ENCODE results near the gene LRRN3.

Gene LRRN3

GRCh38 chr7:111103678-111104274, 12.8 kb downstream of the LRRN3 start:
- H3K4me3 ChIP-seq (ENCODE audit: low read depth, low read length), result no peak overlapping the region
- TF ChIP-seq CTCF (IDR thresholded peaks at IDR 0.05; ENCODE audit: low read depth, low read length), result no peak

GRCh38 chr7:111104710-111105109, 13.8 kb downstream of the LRRN3 start:
- no peak overlapping the region for H3K4me3 ChIP-seq (ENCODE audit: low read depth, low read length)
- no peak for TF ChIP-seq CTCF (IDR thresholded peaks at IDR 0.05; ENCODE audit: low read depth, low read length)

- no peak overlapping the region for H3K4me3 ChIP-seq (ENCODE audit: low read depth, low read length)
- no peak for TF ChIP-seq CTCF (IDR thresholded peaks at IDR 0.05; ENCODE audit: low read depth, low read length)
These were observed 14.3 kb downstream of the LRRN3 start for GRCh38 chr7:111105269-111105668.

GRCh38 chr7:111107579-111107978, 16.7 kb downstream of the LRRN3 start:
- no peak overlapping the region for H3K4me3 ChIP-seq (ENCODE audit: low read depth, low read length)
- no peak for TF ChIP-seq CTCF (IDR thresholded peaks at IDR 0.05; ENCODE audit: low read depth, low read length)

- no peak for TF ChIP-seq CTCF (IDR thresholded peaks at IDR 0.05; ENCODE audit: low read depth, low read length)
- H3K4me3 ChIP-seq (ENCODE audit: low read depth, low read length), result no peak overlapping the region
These were observed 17.1 kb downstream of the LRRN3 start for GRCh38 chr7:111108000-111108399.

GRCh38 chr7:111108496-111108895, 17.6 kb downstream of the LRRN3 start:
- no peak for TF ChIP-seq CTCF (IDR thresholded peaks at IDR 0.05; ENCODE audit: low read depth, low read length)
- no peak overlapping the region for H3K4me3 ChIP-seq (ENCODE audit: low read depth, low read length)

- H3K4me3 ChIP-seq (ENCODE audit: low read depth, low read length), result no peak overlapping the region
- TF ChIP-seq CTCF (IDR thresholded peaks at IDR 0.05; ENCODE audit: low read depth, low read length), result no peak
These were observed 21.5 kb downstream of the LRRN3 start for GRCh38 chr7:111112439-111112838.
